Parathyroid adenoma (tissue), 2 donors: Measurements from ENCODE around the gene OR7G3.

ENCODE experiments used
- H2AFZ ChIP-seq: fragments of 300-600 bp; sonication (generic); one replicate; pipeline ENCODE4 v1.7.0; 2017; ENCODE audit warnings: antibody characterized with exemption, mild to moderate bottlenecking
- H3K27ac ChIP-seq: fragments of 300-600 bp; sonication (generic); one replicate; pipeline ENCODE4 v1.7.0; 2017
- H3K27me3 ChIP-seq: fragments of 300-600 bp; sonication (generic); one replicate; pipeline ENCODE4 v1.7.0; 2017; ENCODE audit warnings: low read length; ENCODE audit not compliant: control insufficient read depth, insufficient read depth
- H3K36me3 ChIP-seq: fragments of 300-600 bp; sonication (generic); one replicate; pipeline ENCODE4 v1.7.0; 2017; ENCODE audit warnings: low read length; ENCODE audit not compliant: control insufficient read depth, insufficient read depth
- H3K4me1 ChIP-seq: fragments of 300-600 bp; sonication (generic); one replicate; pipeline ENCODE4 v1.7.0; 2017; ENCODE audit warnings: control low read depth
- H3K4me2 ChIP-seq: fragments of 300-600 bp; sonication (generic); one replicate; pipeline ENCODE4 v1.7.0; 2017; ENCODE audit warnings: low read length
- H3K4me3 ChIP-seq: fragments of 300-600 bp; sonication (generic); one replicate; pipeline ENCODE4 v1.7.0; 2017; ENCODE audit warnings: low read depth, low read length
- H3K79me2 ChIP-seq: fragments of 300-600 bp; sonication (generic); one replicate; pipeline ENCODE4 v1.7.0; 2017; ENCODE audit warnings: control low read depth
- H3K9ac ChIP-seq: fragments of 300-600 bp; sonication (generic); one replicate; pipeline ENCODE4 v1.7.0; 2017; ENCODE audit warnings: mild to moderate bottlenecking
- H3K9me3 ChIP-seq: fragments of 300-600 bp; sonication (generic); one replicate; pipeline ENCODE4 v1.7.0; 2017; ENCODE audit warnings: low read length; ENCODE audit not compliant: control insufficient read depth
- TF ChIP-seq, protein P1 (sequence below): fragments of 300-600 bp; sonication (generic); IDR thresholded peaks from one replicate; pipeline ENCODE4 v1.7.0; 2017; ENCODE audit warnings: antibody characterized with exemption, mild to moderate bottlenecking
- donor health status: primary hyperparathyroidism.

The OR7G3 gene

DNA sequence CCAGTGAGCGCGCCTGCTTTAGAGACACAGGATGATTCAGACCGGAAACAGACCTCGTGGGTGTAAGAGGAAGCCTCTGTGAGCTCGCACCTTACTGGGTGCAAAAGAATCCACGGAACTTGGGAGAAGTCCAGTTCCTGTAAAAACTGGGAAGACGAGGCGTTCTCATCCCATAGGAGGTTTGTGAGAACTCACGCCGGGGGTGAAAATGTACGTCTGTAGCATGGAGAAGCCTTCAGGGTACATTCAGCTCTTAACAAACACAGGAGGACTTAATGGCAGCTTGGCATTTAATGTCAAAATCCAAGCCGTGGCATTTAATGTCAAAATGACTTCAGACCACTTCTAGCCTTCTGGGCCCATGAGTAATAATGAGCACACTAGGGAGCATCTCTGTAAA, 34.7 kb upstream of the OR7G3 start:
- Histone ChIP-seq H3K4me3 (no peak overlapping the region), H3K4me2 (no peak overlapping the region), H3K27ac (no peak overlapping the region), H2AFZ (no peak overlapping the region), H3K4me1 (no peaks in the 10 kb centered on the region), H3K9ac (no peak overlapping the region), H3K9me3 (no peaks in the 10 kb centered on the region), H3K27me3 (no peaks in the 10 kb centered on the region), H3K36me3 (no peaks in the 10 kb centered on the region), H3K79me2 (peaks cover 2% of the 10 kb centered on the region)
- TF ChIP-seq, protein P1, sequence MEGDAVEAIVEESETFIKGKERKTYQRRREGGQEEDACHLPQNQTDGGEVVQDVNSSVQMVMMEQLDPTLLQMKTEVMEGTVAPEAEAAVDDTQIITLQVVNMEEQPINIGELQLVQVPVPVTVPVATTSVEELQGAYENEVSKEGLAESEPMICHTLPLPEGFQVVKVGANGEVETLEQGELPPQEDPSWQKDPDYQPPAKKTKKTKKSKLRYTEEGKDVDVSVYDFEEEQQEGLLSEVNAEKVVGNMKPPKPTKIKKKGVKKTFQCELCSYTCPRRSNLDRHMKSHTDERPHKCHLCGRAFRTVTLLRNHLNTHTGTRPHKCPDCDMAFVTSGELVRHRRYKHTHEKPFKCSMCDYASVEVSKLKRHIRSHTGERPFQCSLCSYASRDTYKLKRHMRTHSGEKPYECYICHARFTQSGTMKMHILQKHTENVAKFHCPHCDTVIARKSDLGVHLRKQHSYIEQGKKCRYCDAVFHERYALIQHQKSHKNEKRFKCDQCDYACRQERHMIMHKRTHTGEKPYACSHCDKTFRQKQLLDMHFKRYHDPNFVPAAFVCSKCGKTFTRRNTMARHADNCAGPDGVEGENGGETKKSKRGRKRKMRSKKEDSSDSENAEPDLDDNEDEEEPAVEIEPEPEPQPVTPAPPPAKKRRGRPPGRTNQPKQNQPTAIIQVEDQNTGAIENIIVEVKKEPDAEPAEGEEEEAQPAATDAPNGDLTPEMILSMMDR, result no peak

DNA sequence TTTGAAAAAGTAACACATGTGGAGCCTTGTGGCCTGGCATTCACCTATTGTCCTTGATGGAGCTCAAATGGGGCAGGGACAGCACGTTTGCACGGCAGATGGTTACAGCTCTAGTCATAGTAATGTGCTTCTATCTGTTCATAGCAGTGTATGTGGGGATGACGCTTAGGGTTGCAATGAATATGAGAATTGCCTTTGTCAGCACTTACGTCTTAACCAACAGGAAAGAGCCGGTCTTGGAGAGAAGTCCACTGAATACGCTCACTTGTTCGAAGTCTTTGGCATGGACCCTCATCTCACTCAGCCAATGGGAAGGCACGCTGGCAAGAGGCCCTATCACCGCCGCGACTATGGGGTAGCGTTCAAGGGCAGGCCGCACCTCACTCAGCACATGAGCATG, 33.1 kb upstream of the OR7G3 start:
- Histone ChIP-seq H3K36me3 (no peaks in the 10 kb centered on the region), H3K4me2 (no peak overlapping the region), H3K27me3 (no peaks in the 10 kb centered on the region), H3K4me3 (no peak overlapping the region), H3K4me1 (no peaks in the 10 kb centered on the region), H3K27ac (no peak overlapping the region), H3K9ac (no peak overlapping the region), H3K79me2 (peaks cover 6% of the 10 kb centered on the region), H3K9me3 (no peaks in the 10 kb centered on the region), H2AFZ (no peak overlapping the region)
- TF ChIP-seq, protein P1, result no peak

DNA sequence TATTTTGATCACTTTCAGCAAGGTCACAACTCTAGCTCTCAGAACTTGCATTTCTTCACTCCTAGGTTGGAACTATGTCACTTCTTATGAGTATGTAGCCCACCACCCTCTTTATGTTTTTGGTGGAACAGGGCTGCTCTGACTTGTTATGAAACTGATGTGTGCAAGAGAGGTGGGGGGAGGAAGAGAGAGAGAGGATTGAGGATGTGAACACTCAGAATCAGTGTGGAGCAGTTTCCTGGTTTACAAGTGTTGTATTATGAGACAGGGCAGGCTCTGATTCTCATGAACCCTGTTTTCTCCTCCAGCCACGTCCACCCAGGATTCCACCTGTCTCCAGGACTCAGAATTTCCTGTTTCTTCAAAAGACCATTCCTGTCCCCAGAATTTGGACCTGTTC, 29.6 kb upstream of the OR7G3 start:
- H3K4me3 ChIP-seq, result no peak overlapping the region
- H3K27ac ChIP-seq, result no peak overlapping the region
- peaks cover 32% of the 10 kb centered on the region for H3K79me2 ChIP-seq
- H2AFZ ChIP-seq, result no peak overlapping the region
- no peaks in the 10 kb centered on the region for H3K27me3 ChIP-seq
- no peak overlapping the region for H3K4me2 ChIP-seq
- no peaks in the 10 kb centered on the region for H3K4me1 ChIP-seq
- no peaks in the 10 kb centered on the region for H3K36me3 ChIP-seq
- H3K9me3 ChIP-seq, result no peaks in the 10 kb centered on the region
- H3K9ac ChIP-seq, result no peak overlapping the region
- TF ChIP-seq, protein P1, result no peak

DNA sequence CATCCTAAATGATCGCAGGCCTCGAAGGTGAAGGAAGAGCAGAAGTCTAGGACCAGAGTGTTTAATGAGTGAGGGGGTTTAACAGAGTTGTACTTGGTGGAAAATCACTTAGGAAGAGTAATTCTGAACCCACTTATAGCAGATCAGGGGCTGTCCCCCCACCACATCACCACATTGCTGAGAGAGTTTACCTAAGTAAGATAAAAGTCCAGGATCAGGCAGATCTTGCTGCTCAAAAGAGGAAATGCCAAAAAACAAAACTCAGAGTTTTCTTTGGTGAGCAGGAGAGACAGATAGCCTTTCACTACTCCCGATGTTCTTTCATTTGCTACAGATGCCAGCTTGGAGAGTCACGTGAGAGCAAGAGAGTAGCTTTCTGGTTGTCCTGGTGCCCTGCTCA, 28.8 kb upstream of the OR7G3 start:
- Histone ChIP-seq H3K9me3 (no peaks in the 10 kb centered on the region), H3K4me2 (no peak overlapping the region), H3K79me2 (peaks cover 39% of the 10 kb centered on the region), H3K36me3 (no peaks in the 10 kb centered on the region), H3K4me3 (no peak overlapping the region), H3K9ac (no peak overlapping the region), H2AFZ (no peak overlapping the region), H3K27ac (no peak overlapping the region), H3K4me1 (no peaks in the 10 kb centered on the region), H3K27me3 (no peaks in the 10 kb centered on the region)
- TF ChIP-seq, protein P1, result no peak

DNA sequence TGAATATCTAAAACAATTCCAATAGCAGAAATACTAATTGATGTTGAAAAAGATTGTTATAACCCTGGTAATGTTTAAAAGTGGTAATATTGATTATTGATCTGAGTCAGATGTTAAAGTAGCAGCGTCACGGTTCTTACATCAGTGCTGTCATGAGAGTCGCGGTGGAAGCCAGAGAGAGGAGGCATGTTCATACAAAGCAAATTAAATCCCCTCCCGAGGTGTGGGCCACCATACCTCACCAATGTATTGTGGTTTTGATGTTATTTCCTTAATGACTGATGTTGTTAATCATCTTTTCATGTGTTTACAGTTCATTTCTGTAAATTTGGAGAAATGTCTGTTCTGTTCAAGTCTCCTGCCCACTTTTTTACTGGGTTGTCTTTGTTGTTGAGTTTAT, 24.6 kb upstream of the OR7G3 start:
- Histone ChIP-seq H3K9ac (no peak overlapping the region), H3K4me3 (no peak overlapping the region), H3K79me2 (peaks cover 76% of the 10 kb centered on the region), H3K27ac (no peak overlapping the region), H3K4me2 (no peak overlapping the region), H2AFZ (no peak overlapping the region), H3K27me3 (no peaks in the 10 kb centered on the region), H3K4me1 (no peaks in the 10 kb centered on the region), H3K9me3 (no peaks in the 10 kb centered on the region), H3K36me3 (no peaks in the 10 kb centered on the region)
- TF ChIP-seq, protein P1, result no peak
